ENCODE results near the gene SHLD1.

GRCh38 chr20:5848711-5849505 is 98.7 kb downstream of the SHLD1 start:
- TF ChIP-seq CTCF (IDR thresholded peaks at IDR 0.05) (no peak), POLR2A (IDR thresholded peaks at IDR 0.05) (no peak), POLR2AphosphoS5 (IDR thresholded peaks at IDR 0.05) (no peak)
